Measurements from ENCODE around the gene PPP1R3C.
A peak's percentile ranks its signal among the peaks of the same experiment; 100 is the strongest.

Gene PPP1R3C

DNA sequence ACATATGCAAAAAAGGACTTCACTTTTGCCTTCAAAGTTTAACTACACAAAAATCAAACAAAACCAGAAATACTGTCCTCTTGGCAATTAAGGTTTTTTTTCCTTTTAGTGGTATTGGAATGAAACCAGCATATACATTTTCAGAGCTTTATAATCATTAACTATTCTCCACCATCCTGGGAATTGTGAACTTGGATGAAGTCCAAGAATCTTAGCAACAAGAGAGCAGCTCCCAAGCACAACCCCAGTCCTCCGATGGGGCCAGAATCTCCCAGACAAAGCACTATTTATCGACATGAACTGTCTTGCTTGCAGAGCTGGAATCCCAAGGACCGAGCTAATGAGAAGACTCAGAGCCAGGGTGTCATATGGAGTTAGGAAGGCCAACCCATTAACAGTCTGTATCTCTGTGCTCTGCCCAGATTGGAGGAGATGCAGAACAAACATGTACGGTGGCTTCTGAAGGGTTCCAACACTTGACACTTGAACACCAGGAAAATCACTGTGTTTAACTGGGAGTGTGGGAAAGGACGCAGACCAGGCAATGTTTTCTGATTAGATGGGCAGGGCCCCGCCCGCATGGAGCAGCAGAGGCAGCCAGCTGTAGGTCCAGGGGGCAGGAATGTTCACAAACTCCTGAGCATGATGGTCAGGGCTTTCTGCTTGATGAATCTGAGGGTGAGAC is 35.5 kb downstream of the PPP1R3C start:
- no peaks in the 10 kb centered on the region for H3K27me3 ChIP-seq (replicated peaks)
- no peak overlapping the region for H3K4me3 ChIP-seq (ENCODE audit: low read depth, low read length)
- H3K27ac ChIP-seq = peak overlapping the region; percentile 53
- TF ChIP-seq, protein P1, sequence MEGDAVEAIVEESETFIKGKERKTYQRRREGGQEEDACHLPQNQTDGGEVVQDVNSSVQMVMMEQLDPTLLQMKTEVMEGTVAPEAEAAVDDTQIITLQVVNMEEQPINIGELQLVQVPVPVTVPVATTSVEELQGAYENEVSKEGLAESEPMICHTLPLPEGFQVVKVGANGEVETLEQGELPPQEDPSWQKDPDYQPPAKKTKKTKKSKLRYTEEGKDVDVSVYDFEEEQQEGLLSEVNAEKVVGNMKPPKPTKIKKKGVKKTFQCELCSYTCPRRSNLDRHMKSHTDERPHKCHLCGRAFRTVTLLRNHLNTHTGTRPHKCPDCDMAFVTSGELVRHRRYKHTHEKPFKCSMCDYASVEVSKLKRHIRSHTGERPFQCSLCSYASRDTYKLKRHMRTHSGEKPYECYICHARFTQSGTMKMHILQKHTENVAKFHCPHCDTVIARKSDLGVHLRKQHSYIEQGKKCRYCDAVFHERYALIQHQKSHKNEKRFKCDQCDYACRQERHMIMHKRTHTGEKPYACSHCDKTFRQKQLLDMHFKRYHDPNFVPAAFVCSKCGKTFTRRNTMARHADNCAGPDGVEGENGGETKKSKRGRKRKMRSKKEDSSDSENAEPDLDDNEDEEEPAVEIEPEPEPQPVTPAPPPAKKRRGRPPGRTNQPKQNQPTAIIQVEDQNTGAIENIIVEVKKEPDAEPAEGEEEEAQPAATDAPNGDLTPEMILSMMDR (IDR thresholded peaks at IDR 0.05; ENCODE audit: low read depth, low read length, missing control alignments) = no peak
- peak; percentile 11 for DNase-seq
- no peaks in the 10 kb centered on the region for H3K36me3 ChIP-seq (replicated peaks)
- in situ Hi-C loops (cut with HindIII; ENCODE audit: low pct_ligation_motif_present, low sequenced_read_pairs) = no loop called here

DNA sequence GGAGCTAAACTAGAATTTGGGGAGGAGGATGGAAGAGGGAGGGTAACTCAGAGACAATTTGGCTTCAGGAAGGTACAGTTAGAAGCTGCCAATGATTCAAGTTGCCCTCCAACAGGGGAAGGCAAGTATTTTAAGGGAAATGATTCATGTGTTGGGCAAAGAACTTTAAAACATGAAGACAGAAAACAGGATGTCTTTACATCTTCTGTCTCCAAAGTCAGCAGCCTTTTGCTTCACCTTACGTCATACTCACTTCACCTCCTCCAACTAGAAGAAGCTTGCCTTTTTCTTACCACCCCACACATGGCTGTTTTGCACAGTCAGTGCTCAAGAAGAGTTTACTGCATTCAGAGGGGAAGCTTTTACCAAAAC is 36.1 kb downstream of the PPP1R3C start:
- H3K36me3 ChIP-seq (replicated peaks) = no peaks in the 10 kb centered on the region
- H3K27me3 ChIP-seq (replicated peaks) = no peaks in the 10 kb centered on the region
- peak overlapping the region; percentile 53 for H3K27ac ChIP-seq
- in situ Hi-C loops (cut with HindIII; ENCODE audit: low pct_ligation_motif_present, low sequenced_read_pairs) = no loop called here
- H3K4me3 ChIP-seq (ENCODE audit: low read depth, low read length) = no peak overlapping the region
- TF ChIP-seq, protein P1 (IDR thresholded peaks at IDR 0.05; ENCODE audit: low read depth, low read length, missing control alignments) = no peak
- DNase-seq = peak; percentile 51

DNA sequence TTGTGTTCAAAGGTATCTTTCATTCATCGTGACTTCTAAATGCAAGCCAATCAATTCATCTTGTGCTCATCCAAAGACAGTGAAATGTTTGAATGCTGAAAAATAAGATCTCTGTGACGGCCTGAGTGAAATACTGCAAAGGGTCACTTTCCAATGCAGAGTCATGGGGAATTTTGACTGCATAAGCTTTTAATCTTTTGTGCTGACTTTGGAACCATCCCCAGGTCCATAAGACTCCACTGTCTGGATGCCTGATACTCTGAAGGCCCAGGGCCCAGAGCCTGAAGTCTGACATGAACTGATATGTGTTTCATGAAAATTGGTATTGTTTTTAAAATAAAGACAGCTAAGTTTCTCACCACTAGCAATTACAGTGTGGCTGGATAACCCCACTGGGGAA is 39.0 kb downstream of the PPP1R3C start:
- no peak for DNase-seq
- H3K27ac ChIP-seq = no peak overlapping the region
- in situ Hi-C loops (cut with HindIII; ENCODE audit: low pct_ligation_motif_present, low sequenced_read_pairs) = no loop called here
- TF ChIP-seq, protein P1 (IDR thresholded peaks at IDR 0.05; ENCODE audit: low read depth, low read length, missing control alignments) = no peak
- H3K27me3 ChIP-seq (replicated peaks) = no peaks in the 10 kb centered on the region
- no peak overlapping the region for H3K4me3 ChIP-seq (ENCODE audit: low read depth, low read length)
- no peaks in the 10 kb centered on the region for H3K36me3 ChIP-seq (replicated peaks)

DNA sequence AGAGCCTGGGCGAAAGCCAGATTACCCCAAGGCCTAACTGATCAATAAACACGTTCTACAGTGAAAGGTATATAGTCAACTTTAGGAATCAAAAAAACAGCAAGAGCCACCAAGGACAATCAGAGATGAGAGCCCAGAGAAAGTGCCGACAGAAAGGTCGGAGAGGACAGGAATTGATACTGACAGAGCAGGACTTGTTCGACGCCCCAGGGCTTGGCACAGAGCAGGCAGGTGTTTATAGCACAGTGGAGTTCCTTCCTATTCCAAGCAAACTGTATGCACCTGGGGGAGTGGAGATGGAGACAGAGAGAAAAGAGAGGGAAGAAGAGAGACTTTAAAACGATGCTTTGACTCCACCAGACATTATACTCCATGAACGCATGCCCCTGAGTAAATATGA is 39.5 kb downstream of the PPP1R3C start:
- Histone ChIP-seq H3K36me3 (replicated peaks) (no peaks in the 10 kb centered on the region), H3K27ac (no peak overlapping the region), H3K27me3 (replicated peaks) (no peaks in the 10 kb centered on the region), H3K4me3 (ENCODE audit: low read depth, low read length) (no peak overlapping the region)
- no peak for DNase-seq
- in situ Hi-C loops (cut with HindIII; ENCODE audit: low pct_ligation_motif_present, low sequenced_read_pairs) = no loop called here
- TF ChIP-seq, protein P1 (IDR thresholded peaks at IDR 0.05; ENCODE audit: low read depth, low read length, missing control alignments) = no peak

DNA sequence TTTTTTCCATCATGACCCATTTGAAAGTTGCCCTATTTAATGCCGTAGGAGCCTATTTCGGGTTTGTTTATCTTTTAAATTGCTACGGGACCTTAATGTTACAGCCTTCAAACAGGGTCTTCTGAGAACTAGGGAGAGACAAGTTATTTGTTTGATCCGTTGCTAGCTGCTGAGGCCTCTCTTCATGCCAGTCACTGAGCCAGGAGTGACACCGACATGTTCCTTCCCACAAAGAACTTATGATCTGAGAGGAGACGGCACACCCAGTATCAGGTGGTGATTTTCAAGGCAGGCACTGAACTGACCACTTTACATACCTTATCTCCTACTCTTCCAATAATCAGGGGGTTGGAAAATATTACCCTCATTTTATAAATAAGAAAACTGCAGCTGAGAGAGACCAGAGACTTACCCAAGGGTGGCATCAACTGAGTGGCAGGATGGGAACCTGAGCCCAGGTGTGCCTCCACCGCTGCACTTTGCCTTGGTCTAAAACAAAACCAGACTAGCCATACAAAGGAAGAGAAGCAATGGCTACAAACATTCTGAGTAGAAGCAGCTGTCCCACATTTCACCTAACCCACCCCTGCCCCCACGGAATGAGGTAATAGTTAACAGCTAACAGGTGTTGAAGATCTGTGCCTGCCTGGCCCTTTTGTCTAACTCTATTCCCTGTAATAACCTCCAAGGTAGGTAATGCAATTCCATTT is 40.5 kb downstream of the PPP1R3C start:
- no peak overlapping the region for H3K27ac ChIP-seq

More for the DNA sequence above, 40.5 kb downstream of the PPP1R3C start:
- DNase-seq = no peak
- H3K4me3 ChIP-seq (ENCODE audit: low read depth, low read length) = no peak overlapping the region
- H3K36me3 ChIP-seq (replicated peaks) = no peaks in the 10 kb centered on the region
- TF ChIP-seq, protein P1 (IDR thresholded peaks at IDR 0.05; ENCODE audit: low read depth, low read length, missing control alignments) = no peak
- H3K27me3 ChIP-seq (replicated peaks) = no peaks in the 10 kb centered on the region
- in situ Hi-C loops (cut with HindIII; ENCODE audit: low pct_ligation_motif_present, low sequenced_read_pairs) = no loop called here
